ENCODE results near the gene CHI3L1.

DNA sequence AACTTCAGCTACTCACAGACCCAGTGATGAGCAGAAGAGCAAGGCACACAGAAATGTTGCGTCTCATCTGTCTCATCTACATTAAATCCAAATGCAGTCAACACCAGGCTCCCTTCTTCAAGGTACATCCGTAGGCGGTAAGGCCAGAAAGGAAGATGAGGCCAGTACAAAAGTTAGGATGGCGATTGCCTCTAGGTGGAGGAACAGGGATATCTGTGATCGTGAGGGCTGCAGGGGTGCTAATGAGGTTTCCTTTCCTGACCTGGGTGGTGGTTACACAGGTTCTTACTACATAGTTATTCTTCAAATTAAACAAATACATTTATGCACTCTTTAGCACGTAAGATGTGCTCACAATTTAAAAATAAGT, 9.5 kb downstream of the CHI3L1 start:
- TF ChIP-seq, protein P1, sequence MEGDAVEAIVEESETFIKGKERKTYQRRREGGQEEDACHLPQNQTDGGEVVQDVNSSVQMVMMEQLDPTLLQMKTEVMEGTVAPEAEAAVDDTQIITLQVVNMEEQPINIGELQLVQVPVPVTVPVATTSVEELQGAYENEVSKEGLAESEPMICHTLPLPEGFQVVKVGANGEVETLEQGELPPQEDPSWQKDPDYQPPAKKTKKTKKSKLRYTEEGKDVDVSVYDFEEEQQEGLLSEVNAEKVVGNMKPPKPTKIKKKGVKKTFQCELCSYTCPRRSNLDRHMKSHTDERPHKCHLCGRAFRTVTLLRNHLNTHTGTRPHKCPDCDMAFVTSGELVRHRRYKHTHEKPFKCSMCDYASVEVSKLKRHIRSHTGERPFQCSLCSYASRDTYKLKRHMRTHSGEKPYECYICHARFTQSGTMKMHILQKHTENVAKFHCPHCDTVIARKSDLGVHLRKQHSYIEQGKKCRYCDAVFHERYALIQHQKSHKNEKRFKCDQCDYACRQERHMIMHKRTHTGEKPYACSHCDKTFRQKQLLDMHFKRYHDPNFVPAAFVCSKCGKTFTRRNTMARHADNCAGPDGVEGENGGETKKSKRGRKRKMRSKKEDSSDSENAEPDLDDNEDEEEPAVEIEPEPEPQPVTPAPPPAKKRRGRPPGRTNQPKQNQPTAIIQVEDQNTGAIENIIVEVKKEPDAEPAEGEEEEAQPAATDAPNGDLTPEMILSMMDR (IDR thresholded peaks at IDR 0.05): no peak
- TF ChIP-seq POLR2A (IDR thresholded peaks at IDR 0.05): no peak
